Activated CD4-positive, alpha-beta T cell treated with anti-CD3 and anti-CD28 coated beads for 36 hours (primary cell): ENCODE results near the gene SETD3. TPM values are rescaled to one million over a fixed set of nuclear protein-coding genes. Genes with fewer than 3 reads are reported as not detected.

ENCODE experiments used
- ATAC-seq: fragments of 200-7000 bp; cut with Tn5 transposase; one replicate; pipeline ENCODE4 v1.10.0; 2021; ENCODE audit warnings: mild to moderate bottlenecking, moderate library complexity
- CTCF ChIA-PET: fragments of 350-600 bp; sonication (Branson Sonifier 250); formaldehyde crosslinking; loops from one replicate; lab custom pipeline; 2021; ENCODE audit warnings: antibody characterized with exemption; lab: Charles Lee
- POLR2A ChIA-PET: fragments of 350-600 bp; sonication (Branson Sonifier 250); formaldehyde crosslinking; loops from one replicate; lab custom pipeline; 2021; ENCODE audit warnings: antibody characterized with exemption, inconsistent platforms; lab: Charles Lee
- DNase-seq: peaks from one replicate; pipeline ENCODE4 v3.0.0-alpha.2; 2020
- H3K27ac Mint-ChIP-seq: one replicate; pipeline ENCODE4 v1.8.0; 2021; ENCODE audit warnings: mixed read lengths
- H3K27me3 Mint-ChIP-seq: one replicate; pipeline ENCODE4 v1.8.0; 2021; ENCODE audit warnings: mixed read lengths
- H3K36me3 Mint-ChIP-seq: one replicate; pipeline ENCODE4 v1.8.0; 2021; ENCODE audit warnings: low read depth, mixed read lengths
- H3K4me1 Mint-ChIP-seq: one replicate; pipeline ENCODE4 v1.8.0; 2021; ENCODE audit warnings: mixed read lengths
- H3K4me3 Mint-ChIP-seq: one replicate; pipeline ENCODE4 v1.8.0; 2021; ENCODE audit warnings: mild to moderate bottlenecking, moderate library complexity, mixed read lengths
- H3K9me3 Mint-ChIP-seq: one replicate; pipeline ENCODE4 v1.8.0; 2021; ENCODE audit warnings: low read depth, mixed read lengths
- intact Hi-C, 2 experiments: fragments of 100-400 bp; cut with DNase I in 1 of 2; cut with micrococcal nuclease in 1 of 2; formaldehyde crosslinking; loops; one replicate each; pipeline versions ENCODE4 v1.14.2 to v1.15.1; 2022 to 2024; cut with DNase I, micrococcal nuclease
- total RNA-seq, 2 experiments: library from RNA; stranded (reverse); gene quantifications; one replicate each; pipeline ENCODE4 v1.2.3, GENCODE V29; 2021

SETD3 gene
- total RNA-seq, 2 experiments from 2014 or later: 51.5 to 62.3 TPM

DNA sequence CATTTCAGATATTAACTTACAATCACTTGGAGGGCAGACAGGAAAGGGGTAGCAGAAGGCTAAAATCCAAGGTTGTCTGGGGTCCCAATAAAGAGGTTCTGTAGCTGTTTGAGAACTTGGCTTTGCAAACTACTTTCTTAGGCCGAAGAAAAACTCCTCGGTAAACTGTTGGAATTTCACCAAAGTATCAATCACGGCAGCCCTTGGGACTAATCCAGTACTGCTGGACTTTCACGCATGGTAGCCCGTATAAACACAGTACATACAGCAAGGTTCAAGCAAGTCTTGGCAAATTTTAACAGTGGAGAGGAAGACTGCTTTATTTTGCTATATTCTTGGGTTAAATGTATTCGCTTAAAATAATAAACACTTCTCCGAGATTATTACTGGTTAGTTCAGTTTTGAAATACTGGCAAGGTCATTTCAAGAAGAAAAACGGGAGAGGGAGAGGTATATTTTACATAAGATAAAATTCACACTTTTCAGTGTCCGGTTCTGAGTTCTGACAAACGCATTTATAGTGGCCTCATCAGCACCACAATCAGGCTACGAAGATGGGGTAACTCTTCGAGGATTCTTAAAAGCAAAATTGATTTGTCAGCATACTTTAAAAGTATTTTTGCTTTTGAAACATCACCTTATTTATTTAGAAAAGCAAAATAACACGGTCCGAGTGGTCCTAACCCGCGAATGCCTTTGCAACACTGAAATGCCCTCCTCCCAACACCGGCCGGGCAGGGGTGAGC, 1.3 kb downstream of the SETD3 start:
- intact Hi-C loops: no loop called here
- ATAC-seq: no peak
- H3K9me3 Mint-ChIP-seq: no peaks in the 10 kb centered on the region
- DNase-seq: no peak
- peaks cover 55% of the 10 kb centered on the region for H3K4me1 Mint-ChIP-seq
- POLR2A ChIA-PET: no interaction called here
- H3K27me3 Mint-ChIP-seq: no peaks in the 10 kb centered on the region
- CTCF ChIA-PET: interaction anchor here (0.6 kb wide), 1 partner anchor 205 kb away, joined by 3 read pairs; no protein-coding TSS in a partner anchor
- peak overlapping the region; percentile 70 for H3K27ac Mint-ChIP-seq
- H3K4me3 Mint-ChIP-seq: peak overlapping the region; percentile 92
- peaks cover 5% of the 10 kb centered on the region for H3K36me3 Mint-ChIP-seq

DNA sequence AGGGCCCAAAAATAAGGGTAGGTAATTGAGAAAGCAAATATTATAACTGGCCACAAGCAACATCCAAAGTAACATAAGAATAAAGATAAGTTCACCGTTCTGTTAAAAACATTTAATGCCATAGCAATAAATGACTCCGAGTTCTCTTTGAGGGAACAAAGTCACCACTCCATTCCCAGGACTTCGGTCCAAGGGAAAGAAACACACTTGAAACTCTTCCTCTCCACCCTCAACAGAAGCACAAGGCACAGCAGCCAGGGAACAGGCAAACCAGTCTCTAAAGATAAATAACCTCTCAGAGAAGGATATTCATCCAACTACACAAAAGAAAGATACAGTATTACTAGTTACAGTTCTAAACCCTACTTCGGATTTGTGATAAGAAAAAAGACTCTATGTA, 2.5 kb downstream of the SETD3 start:
- Mint-ChIP-seq H3K4me3 (peak overlapping the region; percentile 5), H3K9me3 (no peaks in the 10 kb centered on the region), H3K4me1 (peaks cover 49% of the 10 kb centered on the region), H3K27me3 (no peaks in the 10 kb centered on the region), H3K27ac (no peak overlapping the region), H3K36me3 (peaks cover 5% of the 10 kb centered on the region)
- intact Hi-C loops: no loop called here
- ChIA-PET CTCF (no interaction called here), POLR2A (no interaction called here)
- DNase-seq (no peak), ATAC-seq (no peak)

- CTCF ChIA-PET: interaction anchor here (0.7 to 1.2 kb wide), 2 partner anchors 61 to 133 kb away, joined by 3 to 4 read pairs; no protein-coding TSS in a partner anchor
Observed at GRCh38 chr14:99476864-99477263, 3.8 kb downstream of the SETD3 start.

DNA sequence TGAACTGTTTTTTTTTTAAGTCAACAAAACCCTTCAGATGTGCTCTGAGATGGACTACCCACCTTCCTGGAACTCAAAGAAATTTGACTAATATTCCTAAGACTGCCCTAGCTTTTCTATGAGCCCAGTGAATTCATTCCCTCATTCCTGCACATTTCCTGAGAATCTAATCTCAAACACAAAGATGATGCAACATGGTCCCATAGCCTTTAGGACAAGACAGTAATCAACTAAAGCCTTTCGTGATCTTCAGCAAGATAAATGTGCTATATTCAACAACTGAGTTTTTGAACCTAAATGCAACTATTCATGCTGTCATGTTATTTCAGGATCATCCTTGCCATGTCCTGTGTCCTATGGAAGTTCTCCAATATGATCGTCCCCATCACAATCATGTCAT, 5.0 kb downstream of the SETD3 start:
- no peaks in the 10 kb centered on the region for H3K27me3 Mint-ChIP-seq
- peaks cover 46% of the 10 kb centered on the region for H3K4me1 Mint-ChIP-seq
- no peak overlapping the region for H3K4me3 Mint-ChIP-seq
- no peaks in the 10 kb centered on the region for H3K9me3 Mint-ChIP-seq
- intact Hi-C loops: no loop called here
- H3K36me3 Mint-ChIP-seq: peaks cover 2% of the 10 kb centered on the region
- DNase-seq: no peak
- POLR2A ChIA-PET: no interaction called here
- no peak overlapping the region for H3K27ac Mint-ChIP-seq
- CTCF ChIA-PET: interaction anchor here (0.6 to 1.4 kb wide), 4 partner anchors 14 to 208 kb away, joined by 3 to 5 read pairs (median 4); partner anchors contain the start of gene CYP46A1
- no peak for ATAC-seq

More at GRCh38 chr14:99476864-99477263, 3.8 kb downstream of the SETD3 start:
- Mint-ChIP-seq H3K4me1 (peaks cover 43% of the 10 kb centered on the region), H3K27me3 (no peaks in the 10 kb centered on the region), H3K4me3 (no peak overlapping the region), H3K36me3 (peaks cover 5% of the 10 kb centered on the region), H3K9me3 (no peaks in the 10 kb centered on the region), H3K27ac (no peak overlapping the region)
- no peak for DNase-seq
- intact Hi-C loops: no loop called here
- POLR2A ChIA-PET: no interaction called here
- ATAC-seq: no peak

DNA sequence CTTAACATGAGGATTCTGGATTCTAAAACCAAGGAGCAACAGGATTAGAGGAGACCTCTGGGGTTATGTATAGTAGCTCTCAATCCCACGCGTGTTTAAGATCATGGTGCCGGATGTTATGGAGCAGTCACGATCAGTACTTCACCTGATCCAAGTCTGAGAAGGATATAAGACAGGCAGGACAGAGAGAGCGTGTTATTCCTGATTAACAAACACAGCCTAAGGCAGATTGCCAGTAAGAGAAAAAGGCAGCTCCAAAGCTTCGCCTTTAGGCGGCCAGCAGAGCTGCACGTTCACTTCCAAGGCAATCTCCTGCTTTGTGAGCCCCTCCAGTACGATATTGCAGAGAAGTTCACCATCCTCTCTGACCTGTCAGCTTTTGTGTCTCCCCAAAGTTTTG, 5.5 kb downstream of the SETD3 start:
- Mint-ChIP-seq H3K4me1 (peaks cover 46% of the 10 kb centered on the region), H3K4me3 (no peak overlapping the region), H3K27me3 (no peaks in the 10 kb centered on the region), H3K9me3 (no peaks in the 10 kb centered on the region), H3K27ac (no peak overlapping the region), H3K36me3 (peaks cover 2% of the 10 kb centered on the region)
- intact Hi-C loops: no loop called here
- DNase-seq (no peak), ATAC-seq (no peak)
- POLR2A ChIA-PET: no interaction called here
- CTCF ChIA-PET: interaction anchor here (1.2 to 1.4 kb wide), 2 partner anchors 14 to 25 kb away, joined by 3 to 5 read pairs; no protein-coding TSS in a partner anchor

DNA sequence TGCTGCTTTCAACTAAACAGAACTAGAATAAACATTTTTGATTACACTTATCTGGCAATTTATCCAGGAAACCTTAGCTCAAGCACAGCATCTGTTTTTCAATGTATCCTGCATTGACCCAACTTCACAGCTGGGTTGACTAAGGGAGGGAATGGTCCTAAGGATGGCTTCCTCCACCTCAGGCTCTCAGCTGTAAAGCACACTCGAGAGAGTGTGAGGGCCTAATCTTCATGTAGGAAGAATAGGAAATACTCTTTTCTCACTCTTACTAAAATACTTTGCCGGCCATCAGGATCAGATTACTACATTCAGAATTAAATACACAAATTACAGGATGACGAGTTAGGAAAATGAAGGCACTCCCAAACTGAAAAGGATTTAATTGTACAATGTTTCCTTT, 7.2 kb downstream of the SETD3 start:
- H3K4me1 Mint-ChIP-seq: peaks cover 52% of the 10 kb centered on the region
- CTCF ChIA-PET: interaction anchor here (0.7 kb wide), 1 partner anchor 254 kb away, joined by 3 read pairs; no protein-coding TSS in a partner anchor
- no peaks in the 10 kb centered on the region for H3K9me3 Mint-ChIP-seq
- DNase-seq: no peak
- intact Hi-C loops: no loop called here
- H3K4me3 Mint-ChIP-seq: no peak overlapping the region
- H3K27ac Mint-ChIP-seq: no peak overlapping the region
- H3K27me3 Mint-ChIP-seq: no peaks in the 10 kb centered on the region
- no peak for ATAC-seq
- H3K36me3 Mint-ChIP-seq: peaks cover 2% of the 10 kb centered on the region
- POLR2A ChIA-PET: no interaction called here

- DNase-seq (no peak), ATAC-seq (no peak)
- Mint-ChIP-seq H3K27ac (no peak overlapping the region), H3K9me3 (no peaks in the 10 kb centered on the region), H3K36me3 (no peaks in the 10 kb centered on the region), H3K27me3 (no peaks in the 10 kb centered on the region), H3K4me3 (no peak overlapping the region), H3K4me1 (peaks cover 51% of the 10 kb centered on the region)
- CTCF ChIA-PET: interaction anchor here (0.7 kb wide), 1 partner anchor 255 kb away, joined by 3 read pairs; no protein-coding TSS in a partner anchor
- intact Hi-C loops: no loop called here
- POLR2A ChIA-PET: no interaction called here
Observed at GRCh38 chr14:99472937-99473336, 7.7 kb downstream of the SETD3 start.

GRCh38 chr14:99471731-99472130, 8.9 kb downstream of the SETD3 start:
- peaks cover 45% of the 10 kb centered on the region for H3K4me1 Mint-ChIP-seq
- no peak overlapping the region for H3K27ac Mint-ChIP-seq
- CTCF ChIA-PET: no interaction called here
- no peak for DNase-seq
- ATAC-seq: no peak
- intact Hi-C loops: no loop called here
- no peaks in the 10 kb centered on the region for H3K9me3 Mint-ChIP-seq
- no peaks in the 10 kb centered on the region for H3K36me3 Mint-ChIP-seq
- no peak overlapping the region for H3K4me3 Mint-ChIP-seq
- no peaks in the 10 kb centered on the region for H3K27me3 Mint-ChIP-seq
- POLR2A ChIA-PET: no interaction called here

GRCh38 chr14:99468836-99469592, 11.6 kb downstream of the SETD3 start:
- Mint-ChIP-seq H3K27ac (no peak overlapping the region), H3K27me3 (no peaks in the 10 kb centered on the region), H3K9me3 (no peaks in the 10 kb centered on the region), H3K4me1 (peaks cover 37% of the 10 kb centered on the region), H3K36me3 (no peaks in the 10 kb centered on the region), H3K4me3 (no peak overlapping the region)
- ChIA-PET CTCF (interaction anchor here (0.6 kb wide), 1 partner anchor 214 kb away, joined by 3 read pairs; no protein-coding TSS in a partner anchor), POLR2A (no interaction called here)
- no peak for ATAC-seq
- DNase-seq: no peak
- intact Hi-C loops: no loop called here

DNA sequence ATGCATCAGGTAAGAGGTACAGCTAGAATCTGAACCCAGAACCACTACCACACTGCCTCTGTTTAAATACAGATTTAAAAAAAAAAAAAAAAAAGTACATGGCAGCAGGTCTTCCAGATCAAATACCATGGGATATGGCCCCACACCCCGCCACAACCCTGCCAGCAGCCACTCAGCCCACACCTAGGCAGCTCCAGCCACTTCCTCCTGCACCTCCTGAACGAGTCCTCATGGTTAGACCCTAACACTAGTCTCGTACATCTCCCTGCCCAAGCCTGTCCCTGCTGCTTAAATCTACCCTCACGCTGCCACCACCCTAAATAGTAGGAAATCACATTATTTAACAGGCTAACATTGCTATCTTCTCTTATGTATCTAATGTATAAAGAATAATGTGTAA, 12.6 kb downstream of the SETD3 start:
- no peaks in the 10 kb centered on the region for H3K27me3 Mint-ChIP-seq
- peaks cover 31% of the 10 kb centered on the region for H3K4me1 Mint-ChIP-seq
- DNase-seq: no peak
- no peak for ATAC-seq
- H3K27ac Mint-ChIP-seq: no peak overlapping the region
- no peaks in the 10 kb centered on the region for H3K36me3 Mint-ChIP-seq
- no peak overlapping the region for H3K4me3 Mint-ChIP-seq
- ChIA-PET POLR2A (interaction anchor here (0.6 kb wide), 1 partner anchor 1257 kb away, joined by 5 read pairs; no protein-coding TSS in a partner anchor), CTCF (no interaction called here)
- intact Hi-C loops: no loop called here
- H3K9me3 Mint-ChIP-seq: no peaks in the 10 kb centered on the region

DNA sequence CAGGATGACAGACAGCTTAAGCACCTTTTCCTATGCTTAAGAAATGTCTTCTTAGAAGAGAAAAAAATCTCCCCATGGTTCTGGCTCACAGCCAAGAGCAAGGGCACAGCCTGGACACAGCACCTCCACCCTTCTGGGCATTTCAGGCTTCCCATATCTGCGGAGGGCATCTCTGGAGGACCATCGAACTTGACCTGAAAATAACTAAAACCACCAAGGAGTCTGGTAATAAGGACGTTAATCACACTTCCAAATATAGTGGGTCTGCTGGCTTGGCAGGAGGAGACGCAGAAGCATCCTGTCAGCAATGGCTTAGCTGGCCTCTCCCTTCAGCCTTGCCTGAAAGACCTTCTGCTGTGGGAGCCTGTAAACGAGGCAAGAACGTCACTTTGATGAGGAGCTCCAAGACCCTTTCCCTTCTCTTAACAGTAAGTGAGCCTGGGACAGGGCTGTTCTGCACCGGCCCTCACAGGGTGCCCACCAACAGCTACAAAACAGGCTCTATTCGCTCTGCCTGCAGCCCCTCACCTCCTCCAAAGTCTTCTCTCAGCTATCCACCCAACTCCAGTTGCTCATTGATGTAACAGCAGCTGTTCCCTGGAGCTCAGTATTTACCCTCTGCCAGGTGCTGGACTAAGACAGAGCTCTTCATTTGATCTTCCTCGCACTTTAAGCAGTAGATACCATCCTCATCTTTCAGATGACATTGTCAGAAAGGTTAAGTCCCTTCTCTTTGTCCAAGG, 13.2 kb downstream of the SETD3 start:
- intact Hi-C loops: no loop called here
- Mint-ChIP-seq H3K27me3 (no peaks in the 10 kb centered on the region), H3K36me3 (peaks cover under 1% of the 10 kb centered on the region), H3K9me3 (no peaks in the 10 kb centered on the region), H3K27ac (no peak overlapping the region), H3K4me1 (peaks cover 27% of the 10 kb centered on the region), H3K4me3 (no peak overlapping the region)
- CTCF ChIA-PET: interaction anchor here (0.5 to 0.6 kb wide), 2 partner anchors 139 to 530 kb away, joined by 4 to 6 read pairs; no protein-coding TSS in a partner anchor
- POLR2A ChIA-PET: interaction anchor here (0.6 kb wide), 1 partner anchor 1256 kb away, joined by 5 read pairs; no protein-coding TSS in a partner anchor
- ATAC-seq: no peak
- DNase-seq: no peak
